CD4-positive, alpha-beta T cell treated with Interleukin-6 at 100 ng/mL for 8 hours (primary cell): ENCODE results near the gene HINT2.

Experiments
- DNase-seq: peaks from one replicate; pipeline ENCODE4 v3.0.0-alpha.2; 2020; ENCODE audit warnings: mixed read lengths, low spot score

Gene HINT2

DNA sequence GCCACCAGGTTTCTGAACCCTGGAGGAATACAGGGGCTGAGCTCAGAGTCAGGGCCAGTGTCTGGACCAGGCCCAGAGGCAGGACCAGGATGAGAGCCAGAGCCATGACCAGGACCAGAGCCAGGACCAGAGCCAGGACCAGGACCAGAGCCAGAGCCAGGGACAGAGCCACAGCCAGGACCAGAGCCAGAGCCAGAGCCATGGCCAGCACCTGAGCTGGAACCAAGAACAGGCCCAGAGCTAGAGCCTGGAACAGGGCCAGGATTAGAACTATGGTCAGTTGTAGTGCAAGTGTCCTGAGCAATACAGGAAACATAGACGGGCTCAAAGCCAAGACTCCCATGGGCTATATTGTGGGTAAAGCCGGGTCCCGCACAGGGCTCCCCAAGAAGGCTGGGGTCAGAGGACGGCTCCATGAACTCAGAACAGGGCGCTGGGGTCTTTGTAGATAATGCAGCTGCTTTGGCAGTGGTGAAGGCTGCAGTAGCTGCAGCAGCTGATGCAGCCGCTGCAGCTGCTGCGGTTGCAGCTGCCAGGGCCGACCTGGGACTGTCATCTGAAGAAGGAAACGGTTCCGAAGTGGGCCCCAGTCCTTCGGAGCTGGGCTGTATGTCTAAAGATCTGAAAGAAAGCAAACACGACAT lies 3.3 kb downstream of the HINT2 start:
- no peak for DNase-seq

DNA sequence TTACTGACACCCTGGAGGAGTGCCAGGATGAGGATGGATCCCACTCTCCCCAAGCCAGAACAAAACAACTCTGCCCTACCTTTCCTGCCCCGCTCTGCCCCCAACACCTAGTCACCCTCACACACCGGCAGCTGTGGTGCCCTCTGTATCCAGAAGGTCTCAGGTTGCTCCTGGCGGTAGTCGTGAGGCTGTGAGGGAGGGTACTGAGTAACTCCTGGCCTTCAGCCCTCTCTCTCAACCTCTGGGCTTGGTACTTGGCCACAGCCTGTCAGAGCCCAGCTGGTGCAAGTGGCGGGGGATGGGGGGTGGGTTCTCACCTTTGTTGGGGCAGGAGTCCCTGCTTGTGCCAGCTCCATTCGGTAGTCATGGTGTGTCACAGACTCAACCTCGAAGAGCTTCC lies 4.7 kb downstream of the HINT2 start:
- DNase-seq, result no peak

DNA sequence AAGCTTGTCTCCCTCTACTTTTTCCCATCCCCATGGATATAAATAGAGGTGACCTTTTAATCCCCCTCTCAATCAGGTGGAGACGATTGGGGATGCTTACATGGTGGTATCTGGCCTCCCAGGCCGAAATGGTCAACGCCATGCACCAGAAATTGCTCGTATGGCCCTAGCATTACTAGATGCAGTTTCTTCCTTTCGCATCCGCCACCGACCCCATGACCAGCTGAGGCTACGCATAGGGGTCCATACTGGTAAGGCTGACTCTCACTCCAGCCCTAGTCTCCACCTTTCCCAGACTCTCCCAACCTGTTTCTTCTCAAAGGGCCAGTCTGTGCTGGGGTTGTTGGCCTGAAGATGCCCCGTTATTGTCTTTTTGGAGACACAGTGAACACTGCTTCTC lies 6.4 kb downstream of the HINT2 start:
- no peak for DNase-seq

DNA sequence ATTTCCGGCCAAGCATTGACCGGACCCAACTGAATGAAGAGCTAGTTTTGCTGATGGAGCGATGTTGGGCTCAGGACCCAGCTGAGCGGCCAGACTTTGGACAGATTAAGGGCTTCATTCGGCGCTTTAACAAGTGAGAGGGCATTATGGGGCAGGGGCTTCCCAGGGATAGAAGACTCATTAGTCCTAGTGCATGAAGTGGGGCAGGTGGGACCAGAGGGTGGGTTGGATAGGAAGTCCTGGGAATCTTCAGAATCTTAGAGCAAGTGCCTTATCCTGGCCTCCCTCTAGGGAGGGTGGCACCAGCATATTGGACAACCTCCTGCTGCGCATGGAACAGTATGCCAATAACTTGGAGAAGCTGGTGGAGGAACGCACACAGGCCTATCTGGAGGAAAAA lies 8.7 kb downstream of the HINT2 start:
- no peak for DNase-seq

DNA sequence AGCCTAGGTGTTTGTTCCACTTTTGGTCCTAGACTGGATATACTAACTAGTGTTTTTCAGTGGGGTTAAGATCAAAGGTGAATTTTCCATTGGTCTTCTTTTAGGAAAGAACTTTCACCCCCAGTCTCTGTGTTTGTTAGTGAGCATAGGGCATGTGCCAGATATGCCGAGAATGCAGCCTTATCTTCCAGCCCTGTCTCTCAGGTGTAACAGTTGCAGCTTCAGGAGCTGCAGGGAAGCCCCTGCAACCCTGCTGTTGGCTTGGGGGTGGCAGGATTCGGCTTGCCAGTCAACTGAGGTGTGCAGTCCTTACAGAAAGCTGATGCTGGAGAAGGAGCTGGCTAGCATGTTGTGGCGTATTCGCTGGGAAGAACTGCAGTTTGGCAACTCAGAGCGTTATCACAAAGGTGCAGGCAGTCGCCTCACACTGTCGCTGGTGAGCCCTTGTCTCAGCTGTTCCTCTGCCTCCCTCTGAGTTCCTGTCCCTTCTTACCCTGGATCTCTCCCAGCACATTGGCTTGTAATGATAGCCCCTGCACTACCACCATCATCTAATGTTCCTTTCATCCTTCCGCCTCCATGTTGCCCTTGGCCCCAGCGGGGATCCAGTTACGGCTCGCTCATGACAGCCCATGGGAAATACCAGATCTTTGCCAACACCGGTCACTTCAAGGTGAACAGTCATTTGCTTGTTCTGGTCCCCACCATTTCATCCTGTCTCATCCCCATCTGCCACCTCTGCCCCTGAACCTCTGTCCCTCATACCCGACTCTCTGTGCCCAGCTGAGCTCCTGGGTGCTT lies 13.3 kb downstream of the HINT2 start:
- no peak for DNase-seq

DNA sequence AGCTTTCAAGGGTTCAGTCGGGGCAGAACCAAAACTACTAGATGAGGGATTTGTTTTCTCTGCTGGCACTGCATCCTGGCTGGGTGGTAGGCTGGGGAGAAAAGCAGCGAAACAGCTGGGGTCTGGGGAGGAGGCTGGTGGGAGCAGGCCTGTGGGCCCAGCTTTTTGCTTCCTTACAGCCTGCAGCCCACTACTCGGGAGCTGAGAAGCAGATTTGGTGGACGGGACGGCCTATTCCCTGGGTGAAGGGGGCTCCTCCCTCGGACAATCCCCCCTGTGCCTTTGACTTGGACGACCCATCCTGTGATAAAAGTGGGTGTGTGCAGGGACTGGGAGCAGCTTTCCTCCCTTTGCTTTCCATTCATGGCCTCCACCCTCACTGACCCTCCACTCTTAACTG lies 14.3 kb downstream of the HINT2 start:
- no peak for DNase-seq

DNA sequence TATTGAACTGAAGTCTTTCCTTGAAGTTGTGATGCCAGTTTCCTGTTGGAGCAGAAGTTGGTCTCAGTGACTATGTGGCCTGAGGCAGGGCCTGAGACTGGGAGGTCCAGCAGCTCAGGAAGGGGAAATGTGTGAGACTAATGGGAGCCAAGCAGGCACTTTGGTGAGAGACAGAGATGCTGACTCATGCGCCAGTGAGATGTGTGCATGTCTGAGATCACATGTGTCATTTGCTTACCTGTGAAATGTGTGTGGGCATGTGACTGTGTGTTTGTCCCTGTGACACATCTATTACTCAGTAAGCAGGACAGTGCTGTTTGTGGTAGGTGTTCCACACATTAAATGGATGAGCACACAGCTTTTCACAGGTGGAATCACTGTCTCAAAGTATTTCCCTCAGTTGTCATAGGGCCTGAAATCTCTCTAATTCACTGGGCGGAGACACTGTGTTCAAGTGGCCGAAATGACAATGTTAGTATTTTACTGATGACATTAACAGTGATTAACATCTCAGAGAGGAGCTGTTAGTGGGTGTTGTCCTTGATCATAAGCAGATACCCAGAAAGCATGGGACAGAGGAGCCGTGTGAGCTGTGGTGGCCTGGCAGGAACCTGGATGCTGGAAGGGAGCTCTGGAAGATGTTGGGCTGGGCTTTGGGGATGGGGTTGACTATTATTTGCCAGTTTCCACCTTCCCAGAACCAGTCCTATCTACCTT lies 16.0 kb downstream of the HINT2 start:
- DNase-seq, result no peak

DNA sequence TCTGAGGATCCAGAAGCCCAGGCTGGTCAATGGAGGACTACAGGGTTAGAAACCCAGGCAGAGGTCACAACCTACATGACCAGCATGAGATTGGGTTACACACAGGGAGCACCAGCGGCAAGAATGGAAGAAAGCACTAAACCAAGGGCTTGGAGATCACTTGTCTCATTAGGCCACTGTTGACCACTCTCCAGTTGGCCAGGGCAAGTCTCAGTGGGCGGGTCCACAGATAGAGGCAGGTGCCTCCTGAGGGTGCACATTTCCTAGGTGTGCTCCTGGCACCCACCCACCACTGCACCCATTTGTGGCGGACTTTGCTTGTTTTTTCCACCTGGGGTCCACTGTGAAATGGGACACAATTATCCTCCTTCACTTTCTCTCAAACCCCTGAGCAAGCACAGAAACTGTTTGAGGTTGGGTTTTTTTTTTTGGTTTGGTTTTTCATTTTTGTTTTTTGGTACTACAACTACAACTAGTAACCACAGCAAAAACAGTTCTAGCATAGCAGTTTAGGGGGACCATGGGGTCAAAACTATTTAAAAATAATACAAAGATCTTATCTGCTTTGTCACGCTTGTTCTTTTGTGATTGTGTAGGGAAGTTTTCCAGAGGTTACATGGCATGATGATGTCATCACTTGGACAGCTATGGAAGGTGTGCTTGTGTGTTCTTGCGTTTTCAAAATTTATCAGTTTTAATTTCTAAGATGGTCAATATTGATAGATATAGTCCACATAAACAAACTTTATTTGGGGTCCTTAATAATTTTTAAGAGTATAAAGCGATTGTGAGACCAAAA lies 17.3 kb downstream of the HINT2 start:
- DNase-seq, result no peak

DNA sequence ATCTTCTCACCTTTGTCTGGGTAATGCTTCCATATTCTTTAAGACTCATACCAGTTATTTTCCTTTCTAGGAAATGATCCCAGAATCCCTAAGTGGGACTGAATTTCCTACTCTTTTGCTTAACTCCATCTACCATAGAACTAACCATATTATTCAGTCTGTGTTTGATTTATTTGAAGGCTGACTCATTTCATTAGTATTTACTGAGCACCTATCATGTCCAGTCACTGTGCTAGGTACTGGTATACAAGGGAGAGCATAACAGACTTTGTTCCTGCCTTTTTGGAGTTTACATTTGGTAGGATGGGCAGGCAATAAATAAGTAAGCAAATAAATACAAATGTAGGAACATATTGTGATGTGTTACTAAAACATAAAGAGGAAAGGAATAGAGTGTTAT lies 19.1 kb downstream of the HINT2 start:
- DNase-seq, result no peak

DNA sequence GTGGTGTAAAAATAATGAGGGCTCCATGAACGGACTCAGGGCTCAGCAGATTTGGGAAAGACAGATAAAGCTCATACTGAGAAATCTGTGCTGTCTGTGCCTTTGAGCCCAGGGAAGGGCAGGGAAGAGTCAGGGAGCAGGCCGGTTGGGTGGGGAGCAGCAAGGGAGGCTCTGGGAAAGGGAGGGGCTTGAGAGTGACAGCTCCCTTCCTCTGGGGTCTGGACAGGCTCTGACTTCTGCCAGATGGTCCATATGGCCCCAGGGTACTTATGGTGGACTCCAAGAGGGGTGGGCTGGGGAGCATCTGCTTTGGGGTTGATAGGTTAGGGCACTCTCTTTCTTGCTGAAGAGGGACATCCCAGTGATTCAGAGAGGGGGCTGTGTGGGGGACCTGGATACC lies 21.4 kb downstream of the HINT2 start:
- no peak for DNase-seq

DNA sequence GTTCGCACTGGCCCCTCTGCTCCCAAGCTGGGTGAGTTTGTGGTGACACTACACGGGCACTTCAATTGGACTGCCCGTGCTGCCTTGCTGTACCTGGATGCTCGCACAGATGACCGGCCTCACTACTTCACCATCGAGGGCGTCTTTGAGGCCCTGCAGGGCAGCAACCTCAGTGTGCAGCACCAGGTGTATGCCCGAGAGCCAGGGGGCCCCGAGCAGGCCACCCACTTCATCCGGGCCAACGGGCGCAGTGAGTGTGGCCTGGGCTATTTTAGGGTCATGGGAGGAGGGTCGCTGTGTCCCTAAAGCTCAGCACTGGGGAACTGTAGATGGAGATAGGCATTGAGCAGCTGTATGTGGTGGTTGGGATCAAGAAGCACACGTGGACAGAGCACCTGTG lies 22.0 kb downstream of the HINT2 start:
- no peak for DNase-seq

DNA sequence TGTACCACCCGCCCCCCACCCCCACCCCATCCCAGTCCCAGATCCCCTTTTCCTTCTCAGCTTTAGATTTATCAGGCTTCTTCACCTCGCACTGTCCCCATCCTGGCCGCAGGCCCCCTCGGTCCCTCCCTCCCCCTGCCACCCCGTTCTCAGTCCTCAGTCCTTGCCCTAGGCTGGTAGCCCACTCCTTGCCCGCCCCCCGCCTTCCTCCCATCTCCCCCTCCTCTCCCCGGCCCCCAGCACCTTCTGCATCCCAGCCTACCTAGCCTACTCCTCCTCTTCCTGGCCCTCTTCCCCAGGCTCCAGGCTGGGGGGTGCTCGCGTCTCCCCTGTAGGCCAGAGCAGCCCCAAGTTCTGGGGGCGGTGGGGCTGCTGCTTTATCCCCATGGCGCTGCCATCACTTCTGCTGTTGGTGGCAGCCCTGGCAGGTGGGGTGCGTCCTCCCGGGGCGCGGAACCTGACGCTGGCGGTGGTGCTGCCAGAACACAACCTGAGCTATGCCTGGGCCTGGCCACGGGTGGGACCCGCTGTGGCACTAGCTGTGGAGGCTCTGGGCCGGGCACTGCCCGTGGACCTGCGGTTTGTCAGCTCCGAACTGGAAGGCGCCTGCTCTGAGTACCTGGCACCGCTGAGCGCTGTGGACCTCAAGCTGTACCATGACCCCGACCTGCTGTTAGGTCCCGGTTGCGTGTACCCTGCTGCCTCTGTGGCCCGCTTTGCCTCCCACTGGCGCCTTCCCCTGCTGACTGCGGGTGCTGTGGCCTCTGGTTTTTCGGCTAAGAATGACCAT lies 22.6 kb downstream of the HINT2 start:
- DNase-seq, result no peak

DNA sequence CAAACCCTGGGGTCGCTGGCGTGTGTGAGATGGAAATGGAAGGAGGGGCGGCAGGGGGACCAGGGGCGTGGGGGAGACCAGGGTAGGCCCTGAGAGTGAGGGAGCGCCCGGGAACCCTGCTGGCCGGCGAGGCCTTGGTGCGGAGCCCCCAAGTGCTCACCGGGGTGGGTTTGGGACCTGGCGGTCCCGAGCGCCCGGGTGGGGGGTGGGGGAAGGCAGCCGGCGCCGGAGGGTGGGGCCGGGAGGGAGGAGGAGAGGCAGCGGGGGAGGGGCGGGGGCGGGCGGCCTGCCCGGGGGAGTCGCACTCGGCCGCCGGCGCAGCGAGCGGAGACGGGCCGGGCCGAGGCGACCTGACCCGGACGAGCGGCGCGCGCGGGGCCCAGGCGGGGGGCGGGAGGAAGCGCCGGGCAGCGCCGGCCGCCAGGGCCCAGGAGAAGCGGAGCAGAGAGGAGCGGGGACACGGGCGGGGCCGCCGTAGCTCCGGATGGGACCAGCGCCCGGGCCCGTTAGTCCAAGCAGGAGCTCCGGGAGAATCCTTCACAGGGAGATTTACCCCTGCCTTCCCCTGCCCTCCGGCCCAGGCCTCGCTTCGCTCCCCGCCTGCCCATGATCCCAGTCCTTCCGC lies 23.4 kb downstream of the HINT2 start, which contains the start of gene NPR2:
Gene NPR2 (plus strand): TSS at position 295 of the 625 bp plus-strand sequence. CDS start 818 bp downstream, outside the sequence.
- DNase-seq, result no peak

DNA sequence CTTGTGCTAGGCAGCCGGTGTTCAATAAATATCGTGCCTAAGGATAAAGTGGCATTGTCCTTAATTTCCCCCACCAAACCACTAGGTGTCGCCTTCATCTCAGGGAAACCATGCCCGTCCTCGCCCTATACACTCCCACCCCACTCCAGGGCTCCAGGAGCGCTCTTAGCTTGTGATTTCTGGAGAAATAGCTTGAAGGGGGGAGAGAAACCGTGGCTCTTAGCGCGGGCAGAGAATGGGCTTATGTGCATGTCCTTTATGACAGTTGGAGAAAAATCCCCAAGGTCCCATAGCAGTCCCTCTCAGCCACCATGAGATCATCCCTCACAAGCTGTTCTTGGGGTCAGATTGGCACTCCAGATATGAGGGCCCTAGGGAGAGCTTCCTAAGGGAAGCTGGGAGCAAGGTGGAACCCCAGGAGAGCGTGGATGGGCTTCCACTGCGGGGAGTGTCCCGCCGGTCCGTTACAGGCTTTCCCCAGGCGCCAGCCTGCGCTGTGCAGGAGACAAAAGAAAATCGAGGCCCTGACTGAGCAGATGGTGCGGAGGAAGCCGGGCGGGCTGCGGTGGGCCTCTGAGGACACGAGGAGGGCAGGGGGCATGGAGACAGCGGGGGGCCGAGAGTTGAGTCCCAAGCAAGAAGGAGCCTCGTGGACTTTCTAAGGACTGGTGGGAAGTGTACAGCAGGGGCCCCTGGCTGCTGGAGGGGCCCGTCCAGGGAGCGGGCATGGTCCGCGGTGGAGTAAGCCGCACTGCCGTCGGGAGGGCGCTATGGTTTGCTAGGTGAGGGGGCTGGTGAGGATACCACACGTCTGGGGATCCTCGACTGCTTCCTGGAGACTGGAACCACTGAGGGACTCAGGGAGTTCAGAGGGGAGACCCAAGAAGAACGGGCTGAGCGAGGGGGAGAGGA lies 24.2 kb downstream of the HINT2 start:
- peak; percentile 62 for DNase-seq

DNA sequence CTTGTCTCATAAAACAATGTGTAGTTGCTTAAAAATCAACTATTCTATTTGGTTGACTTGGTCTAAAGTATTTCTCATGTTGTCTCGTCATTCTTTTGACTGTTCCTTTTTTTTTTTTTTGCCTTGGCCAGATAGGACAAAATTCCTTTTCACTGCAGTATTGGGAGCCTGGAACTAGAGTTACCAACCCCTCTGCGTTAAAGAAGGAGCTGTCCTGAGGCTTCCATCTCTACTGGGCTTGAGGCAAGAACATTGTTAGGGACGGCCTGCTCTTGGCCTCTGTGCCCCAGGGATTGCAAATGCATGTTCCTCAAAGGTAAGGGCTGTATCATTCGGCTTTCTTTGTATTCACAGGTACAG lies 24.8 kb downstream of the HINT2 start:
- DNase-seq, result no peak

DNA sequence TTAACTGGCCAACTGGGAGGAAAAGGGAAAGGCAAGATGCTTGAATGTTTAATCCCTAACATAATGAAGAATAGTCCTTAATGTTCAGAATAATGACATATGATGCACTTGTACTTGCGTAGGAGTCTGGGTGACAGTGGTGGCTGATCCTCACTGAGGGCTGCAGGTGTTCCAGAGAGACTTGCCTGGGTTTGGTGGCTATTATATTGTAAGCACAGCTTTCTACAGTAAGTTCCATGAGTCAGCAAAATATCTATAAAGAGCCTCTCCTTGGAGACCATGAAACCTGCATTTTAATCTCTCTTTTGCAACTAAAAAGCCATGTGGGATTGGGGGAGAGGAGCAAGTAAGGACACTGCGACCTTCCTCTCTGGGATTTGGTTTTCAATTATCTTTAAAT lies 25.3 kb downstream of the HINT2 start:
- no peak for DNase-seq

DNA sequence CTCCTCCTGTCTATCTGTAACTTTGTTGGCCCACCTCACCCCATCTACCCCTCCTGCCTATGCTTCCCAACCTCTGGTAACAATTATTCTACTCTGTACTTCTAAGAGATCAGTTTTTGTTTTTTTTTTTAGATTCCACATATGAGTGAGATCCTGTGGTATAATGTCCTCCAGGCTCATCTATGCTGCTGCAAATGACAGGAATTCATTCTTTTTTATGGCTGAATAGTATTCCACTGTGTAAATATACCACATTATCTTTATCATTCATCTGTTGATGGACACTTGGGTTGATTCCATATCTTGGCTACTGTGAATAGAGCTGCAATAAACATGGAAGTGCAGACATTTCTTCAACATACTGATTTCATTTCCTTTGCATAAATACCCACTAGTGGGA lies 31.4 kb downstream of the HINT2 start:
- no peak for DNase-seq

DNA sequence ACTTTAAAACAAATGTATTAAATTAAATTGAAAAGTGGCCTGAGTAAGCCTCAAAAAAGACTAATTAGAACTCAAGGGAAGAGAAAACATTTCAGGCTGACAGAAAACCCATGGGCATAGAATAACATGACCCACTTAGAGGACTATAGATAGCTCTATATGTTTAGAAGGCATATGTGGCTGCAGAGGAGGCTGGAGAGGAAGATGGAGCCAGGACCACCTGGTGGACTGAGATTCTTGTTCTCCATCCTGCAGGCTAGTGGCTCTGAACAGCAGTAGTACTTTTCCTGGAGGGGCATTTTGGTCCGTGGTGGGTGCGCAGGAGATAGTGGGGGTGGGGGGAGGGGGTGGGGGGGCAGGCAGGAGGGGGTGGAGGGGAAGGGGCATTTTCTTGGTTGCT lies 33.8 kb downstream of the HINT2 start:
- DNase-seq, result no peak

DNA sequence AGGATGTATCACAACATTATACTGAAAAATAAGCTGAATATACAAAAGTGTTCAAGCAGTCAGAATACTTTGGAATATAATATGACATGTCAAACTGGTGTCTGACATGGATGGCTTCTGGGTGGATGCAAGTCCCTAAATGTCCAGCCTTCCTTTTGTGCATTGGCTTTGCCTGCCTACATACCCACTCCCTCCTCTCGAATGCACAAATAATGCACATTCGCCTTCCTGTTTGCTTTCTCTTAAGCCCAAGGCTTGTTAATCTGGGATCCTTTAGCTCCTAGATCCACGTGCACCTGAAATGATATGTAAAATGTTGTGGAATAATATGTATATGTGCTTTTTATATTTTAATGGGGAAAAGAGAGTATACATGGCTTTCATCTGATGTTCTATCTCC lies 36.3 kb downstream of the HINT2 start:
- no peak for DNase-seq

DNA sequence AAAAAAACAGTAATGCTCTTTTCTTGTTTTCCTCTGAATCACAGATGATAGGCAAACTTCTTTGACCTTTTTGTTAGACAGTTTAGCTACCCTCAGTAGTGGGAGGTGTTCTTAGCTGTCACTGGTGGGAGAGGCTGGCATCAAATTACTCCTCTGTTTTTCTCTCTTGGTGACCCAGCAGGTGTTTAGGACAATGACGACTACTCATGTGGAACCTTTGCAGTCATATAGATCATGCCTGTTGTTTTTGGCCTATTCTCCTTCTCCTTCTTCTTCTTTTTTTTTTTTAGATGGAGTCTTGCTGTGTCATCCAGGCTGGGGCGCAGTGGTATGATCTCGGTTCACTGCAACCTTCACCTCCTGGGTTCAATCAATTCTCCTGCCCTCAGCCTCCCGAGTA lies 38.8 kb downstream of the HINT2 start:
- DNase-seq, result no peak
